Heart right ventricle (tissue), 16 donors: ENCODE data around the gene MAST3. TPM values are rescaled to one million over a fixed set of nuclear protein-coding genes. Genes with fewer than 3 reads are reported as not detected.
A peak's percentile ranks its signal among the peaks of the same experiment; 100 is the strongest.

Experiments
- ATAC-seq, 8 donors: fragments of 200-7000 bp; cut with Tn5 transposase; one replicate each; pipeline ENCODE4 v1.9.1; 2020; ENCODE audit warnings: mild to moderate bottlenecking in 8 of 8, moderate library complexity in 8 of 8, moderate number of reproducible peaks in 1 of 8
- DNase-seq, 2 donors: peaks; one replicate each; pipeline ENCODE4 v3.0.0-alpha.2; 2020
- H3K27ac ChIP-seq, 10 donors: fragments of 200-600 bp; sonication (generic) in 2 of 10; one replicate each; pipeline versions ENCODE4 v1.5.0 to v1.8.0; 2020 to 2022; ENCODE audit warnings: mild to moderate bottlenecking in 3 of 10
- H3K27me3 ChIP-seq, 7 donors: fragments of 200-600 bp; one replicate each; pipeline ENCODE4 v1.8.0; 2021 to 2022; ENCODE audit warnings: mild to moderate bottlenecking in 2 of 7
- H3K36me3 ChIP-seq, 9 donors: fragments of 200-600 bp; sonication (generic) in 1 of 9; one replicate each; pipeline versions ENCODE4 v1.5.0 to v1.8.0; 2020 to 2022; ENCODE audit warnings: mild to moderate bottlenecking in 2 of 9
- H3K4me1 ChIP-seq, 9 donors: fragments of 200-600 bp; sonication (generic) in 1 of 9; one replicate each; pipeline versions ENCODE4 v1.5.0 to v1.8.0; 2020 to 2022; ENCODE audit warnings: mild to moderate bottlenecking in 4 of 9
- H3K4me3 ChIP-seq, 10 donors: fragments of 200-600 bp; sonication (generic) in 2 of 10; one replicate each; pipeline versions ENCODE4 v1.5.0 to v1.8.0; 2020 to 2022; ENCODE audit warnings: mild to moderate bottlenecking in 7 of 10, moderate library complexity in 2 of 10
- H3K9me3 ChIP-seq, 11 donors: fragments of 200-600 bp in 10 of 11; sonication (generic) in 2 of 11; one replicate each; pipeline versions ENCODE4 v1.5.0 to v1.8.0; 2013 to 2022; ENCODE audit warnings: mild to moderate bottlenecking in 2 of 11, control low read depth in 1 of 11, moderate library complexity in 1 of 11
- WGBS, 2 donors: extraction: QIAGEN DNeasy Blood & Tissue Kit; methylation state at CpG; one replicate each; pipeline ENCODE4 v1.1.7; 2013; ENCODE audit warnings: inconsistent platforms in 1 of 2; 5-methylcytosine and 5-hydroxymethylcytosine counted together
- intact Hi-C, 10 donors: fragments of 100-400 bp; cut with DNase I; formaldehyde crosslinking; loops; one replicate each; pipeline versions ENCODE4 v1.11.1 to v1.14.2; 2022
- polyA plus RNA-seq, 2 donors: library from polyadenylated mRNA; stranded (reverse); fragments of 200-250 nt; gene quantifications; one replicate each; pipeline ENCODE4 v1.2.3, GENCODE V29; 2013
- total RNA-seq, 10 donors: library from RNA; stranded (reverse); fragmentation: NEBNext Ultra II Directional in 3 of 10; extraction: Animal tissue kit (Norgen Biotek cat#: 25700) in 3 of 10; gene quantifications; one replicate each; pipeline versions ENCODE4 v1.2.1 to v1.2.4, GENCODE V29; 2021 to 2023
- TF ChIP-seq, protein P1 (sequence below), 9 donors: fragments of 200-600 bp; sonication (generic) in 2 of 9; IDR thresholded peaks; one replicate each; pipeline versions ENCODE4 v1.5.0 to v1.8.0; 2021 to 2022; ENCODE audit warnings: antibody characterized with exemption in 9 of 9, mild to moderate bottlenecking in 5 of 9, moderate library complexity in 1 of 9
- donor health status: Arrhythmogenic right ventricular cardiomyopathy.
- donor health status: ischemic (EF 13 %, LVEDD 7.1; RV severe dilation, severe dysfunction).
- donor health status: healthy with polysubstance abuse.
- donor health status: DM: no; HTN: yes; CAD: no.
- donor health status: DM: no; HTN: no; CAD: no.
- donor health status: ischemic (EF 25% LVEDD 6.9; RV normal size, moderate dysfunction).
- donor health status: ischemic (EF 25% LVEDD 5.7; RV mildly dilated, moderate dysfunction).
- donor health status: healthy.
- donor health status: DM: yes; HTN: yes; CAD: no.
- donor health status: Ischemic cardiomyopathy.
- donor health status: ischemic (EF 35%, LVEDD 5.7; RV mildly dilated, moderate dysfunction).
- donor health status: nonischemic (EF 11% LVEDD 7.7; RV severe dilation, severe dysfunction).
- donor health status: DM: yes; HTN: yes; CAD: no.
- donor health status: PGD.
- donor health status: ischemic (EF 29% LVEDD 5.4; RV normal size, mild dysfunction).
- donor health status: nonischemic (EF 23%, LVEDD 6.1; RV moderate dilation, normal function).

The MAST3 gene
- total and polyA plus RNA-seq, 12 donors: 1.5 to 6.4 (median 4.1) TPM

DNA sequence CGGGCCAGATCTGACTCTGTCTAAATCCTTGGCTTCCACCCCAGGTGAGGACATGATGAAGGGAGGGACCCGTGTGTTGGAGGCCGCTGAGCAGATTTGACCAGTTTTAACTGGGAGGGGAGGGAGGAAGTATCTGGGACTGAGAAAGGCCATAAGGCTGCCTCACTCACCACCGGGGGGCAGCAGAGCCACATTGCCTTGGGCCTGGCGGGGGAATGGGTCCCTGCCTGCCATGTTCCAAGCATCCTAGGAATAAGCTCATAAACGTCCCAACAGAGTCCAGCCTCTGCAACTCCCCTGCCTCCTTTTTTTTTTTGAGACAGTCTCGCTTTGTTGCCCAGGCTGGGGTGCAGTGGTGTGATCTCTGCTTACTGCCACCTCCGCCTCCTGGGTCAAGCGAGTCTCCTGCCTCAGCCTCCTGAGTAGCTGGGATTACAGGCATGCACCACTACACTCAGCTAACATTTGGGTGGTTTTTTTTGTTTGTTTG is 15.5 kb downstream of the MAST3 start:
- Histone ChIP-seq H3K27me3 (peaks cover 0 to 7% (median 0%) of the 10 kb centered on the region in 7 donors), H3K9me3 (no peaks in the 10 kb centered on the region), H3K27ac (no peak overlapping the region), H3K36me3 (peaks cover 0 to 6% (median 0%) of the 10 kb centered on the region in 9 donors), H3K4me3 (no peak overlapping the region), H3K4me1 (peaks cover 11 to 44% (median 19%) of the 10 kb centered on the region in 9 donors)
- WGBS, 2 donors: 29 to 31% methylated on average over 9 of the region's 9 CpGs
- intact Hi-C loops: loop anchor here in 9 of 10 donors (2.0 to 10.0 kb wide), 8 partner anchors 49 to 212 kb away; partner anchors contain the start of gene LSM4 (in 1 of the 9)
- ATAC-seq (peak; percentile 55 to 79 (median 74)), DNase-seq (peak; percentile 83 to 88)
- TF ChIP-seq, protein P1, sequence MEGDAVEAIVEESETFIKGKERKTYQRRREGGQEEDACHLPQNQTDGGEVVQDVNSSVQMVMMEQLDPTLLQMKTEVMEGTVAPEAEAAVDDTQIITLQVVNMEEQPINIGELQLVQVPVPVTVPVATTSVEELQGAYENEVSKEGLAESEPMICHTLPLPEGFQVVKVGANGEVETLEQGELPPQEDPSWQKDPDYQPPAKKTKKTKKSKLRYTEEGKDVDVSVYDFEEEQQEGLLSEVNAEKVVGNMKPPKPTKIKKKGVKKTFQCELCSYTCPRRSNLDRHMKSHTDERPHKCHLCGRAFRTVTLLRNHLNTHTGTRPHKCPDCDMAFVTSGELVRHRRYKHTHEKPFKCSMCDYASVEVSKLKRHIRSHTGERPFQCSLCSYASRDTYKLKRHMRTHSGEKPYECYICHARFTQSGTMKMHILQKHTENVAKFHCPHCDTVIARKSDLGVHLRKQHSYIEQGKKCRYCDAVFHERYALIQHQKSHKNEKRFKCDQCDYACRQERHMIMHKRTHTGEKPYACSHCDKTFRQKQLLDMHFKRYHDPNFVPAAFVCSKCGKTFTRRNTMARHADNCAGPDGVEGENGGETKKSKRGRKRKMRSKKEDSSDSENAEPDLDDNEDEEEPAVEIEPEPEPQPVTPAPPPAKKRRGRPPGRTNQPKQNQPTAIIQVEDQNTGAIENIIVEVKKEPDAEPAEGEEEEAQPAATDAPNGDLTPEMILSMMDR (IDR thresholded peaks at IDR 0.05): peak; percentile 82 to 94 (median 91)

DNA sequence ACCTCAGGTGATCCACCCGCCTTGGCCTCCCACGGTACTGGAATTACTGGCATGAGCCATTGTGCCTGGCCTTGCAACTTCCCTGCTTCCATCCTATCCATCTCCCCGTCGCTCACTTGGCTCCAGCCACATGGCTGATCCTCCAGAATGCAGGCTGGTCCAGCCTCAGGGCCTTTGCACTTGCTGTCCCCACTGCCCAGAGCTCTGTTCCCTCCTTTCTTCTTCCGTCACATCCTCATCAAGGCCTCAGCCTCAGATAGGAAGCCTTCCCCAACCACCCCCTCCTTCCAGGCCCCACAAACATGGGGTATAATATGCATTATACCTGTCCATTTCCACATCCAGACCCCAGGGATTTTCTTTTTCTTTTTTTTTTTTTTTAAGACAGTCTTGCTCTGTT is 16.2 kb downstream of the MAST3 start:
- H3K27me3 ChIP-seq: peaks cover 0 to 7% (median 0%) of the 10 kb centered on the region in 7 donors
- ATAC-seq (no peak), DNase-seq (no peak)
- no peak overlapping the region for H3K27ac ChIP-seq
- H3K4me1 ChIP-seq: peaks cover 11 to 44% (median 27%) of the 10 kb centered on the region in 9 donors
- WGBS, 2 donors: 87 to 94% methylated on average over 5 of the region's 5 CpGs
- no peaks in the 10 kb centered on the region for H3K9me3 ChIP-seq
- TF ChIP-seq, protein P1 (IDR thresholded peaks at IDR 0.05): no peak
- H3K4me3 ChIP-seq: no peak overlapping the region
- intact Hi-C loops: loop anchor here in 9 of 10 donors (2.0 to 10.0 kb wide), 9 partner anchors 48 to 211 kb away; partner anchors contain the start of gene LSM4 (in 1 of the 9)
- peaks cover 0 to 6% (median 0%) of the 10 kb centered on the region in 9 donors for H3K36me3 ChIP-seq

DNA sequence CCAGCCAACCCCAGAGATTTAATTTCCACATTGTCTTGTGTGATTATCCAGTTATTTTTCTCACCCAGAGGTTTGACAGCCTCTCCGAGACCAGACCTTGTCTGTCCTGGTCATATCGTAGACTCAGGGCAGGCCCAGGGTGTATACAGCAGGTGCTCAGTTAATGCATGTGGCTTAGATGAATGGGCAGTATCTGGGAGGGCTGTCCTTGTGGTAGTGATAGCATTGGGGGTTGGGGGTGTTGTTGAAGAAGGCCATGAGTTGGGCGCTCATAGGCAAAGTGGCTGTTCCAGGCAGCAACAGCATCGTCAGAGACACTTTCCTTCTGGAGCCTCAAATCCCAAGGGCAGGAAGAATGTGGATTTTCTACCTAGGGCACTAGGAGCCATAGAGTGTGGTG is 16.9 kb downstream of the MAST3 start:
- ATAC-seq (no peak), DNase-seq (no peak)
- H3K36me3 ChIP-seq: peaks cover 0 to 6% (median 0%) of the 10 kb centered on the region in 9 donors
- intact Hi-C loops: loop anchor here in 7 of 10 donors (2.0 to 10.0 kb wide), 7 partner anchors 48 to 210 kb away; partner anchors contain the start of gene LSM4 (in 1 of the 7)
- peaks cover 11 to 44% (median 32%) of the 10 kb centered on the region in 9 donors for H3K4me1 ChIP-seq
- H3K4me3 ChIP-seq: no peak overlapping the region
- no peak overlapping the region for H3K27ac ChIP-seq
- H3K9me3 ChIP-seq: no peaks in the 10 kb centered on the region
- 93 to 96% methylated on average over 4 of the region's 4 CpGs for WGBS, 2 donors
- TF ChIP-seq, protein P1 (IDR thresholded peaks at IDR 0.05): no peak
- H3K27me3 ChIP-seq: peaks cover 0 to 7% (median 0%) of the 10 kb centered on the region in 7 donors

DNA sequence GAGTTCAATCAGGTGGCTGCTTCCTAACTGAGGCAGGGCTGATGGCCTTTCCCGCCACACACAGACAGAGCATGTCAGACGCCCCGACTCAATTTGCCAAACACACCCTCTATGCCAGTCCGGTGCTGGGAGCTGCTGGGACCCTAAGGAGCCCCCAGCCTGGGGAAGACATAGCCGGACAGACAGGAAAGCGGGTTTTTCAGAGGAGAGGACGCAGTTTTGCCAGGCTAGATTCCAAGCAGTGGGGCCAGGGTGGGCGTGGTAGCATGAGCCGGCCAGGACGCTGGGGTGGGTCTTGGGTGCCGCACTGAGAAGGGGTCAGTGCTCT is 19.8 kb downstream of the MAST3 start:
- intact Hi-C loops: loop anchor here in 7 of 10 donors (1.0 to 10.0 kb wide), 7 partner anchors 35 to 207 kb away; partner anchors contain the start of genes PIK3R2 (in 2 of the 7) and LSM4 (in 1 of the 7)
- ATAC-seq (peak in 1 of 8 donors; percentile 1), DNase-seq (no peak)
- Histone ChIP-seq H3K27ac (peak overlapping the region in 2 of 10 donors; percentile 10 to 52), H3K27me3 (no peaks in the 10 kb centered on the region), H3K36me3 (peaks cover 0 to 16% (median 0%) of the 10 kb centered on the region in 9 donors), H3K4me3 (peak overlapping the region in 8 of 10 donors; percentile 54 to 89 (median 78)), H3K9me3 (no peaks in the 10 kb centered on the region), H3K4me1 (peaks cover 4 to 34% (median 20%) of the 10 kb centered on the region in 9 donors)
- TF ChIP-seq, protein P1 (IDR thresholded peaks at IDR 0.05): no peak
- 22 to 25% methylated on average over 9 to 11 of the region's 11 CpGs for WGBS, 2 donors
